SU-DHL-6 (cell line): ENCODE data around the gene TMEM30B.

ENCODE experiments used
- EZH2phosphoT487 ChIP-seq: fragments of 200-600 bp; sonication (generic), shearing (Covaris generic); conservative IDR thresholded peaks from 2 replicates; pipeline ENCODE4 v1.6.1; 2018; ENCODE audit warnings: mild to moderate bottlenecking, antibody characterized with exemption, low read length, moderate library complexity, mixed read lengths
- TF ChIP-seq, protein P1 (sequence below): fragments of 200-600 bp; sonication (generic); IDR thresholded peaks from one replicate; pipeline ENCODE4 v1.5.1; 2017; ENCODE audit warnings: antibody characterized with exemption, mild to moderate bottlenecking, low read length, moderate library complexity; ENCODE audit not compliant: insufficient read depth, poor library complexity, severe bottlenecking

DNA sequence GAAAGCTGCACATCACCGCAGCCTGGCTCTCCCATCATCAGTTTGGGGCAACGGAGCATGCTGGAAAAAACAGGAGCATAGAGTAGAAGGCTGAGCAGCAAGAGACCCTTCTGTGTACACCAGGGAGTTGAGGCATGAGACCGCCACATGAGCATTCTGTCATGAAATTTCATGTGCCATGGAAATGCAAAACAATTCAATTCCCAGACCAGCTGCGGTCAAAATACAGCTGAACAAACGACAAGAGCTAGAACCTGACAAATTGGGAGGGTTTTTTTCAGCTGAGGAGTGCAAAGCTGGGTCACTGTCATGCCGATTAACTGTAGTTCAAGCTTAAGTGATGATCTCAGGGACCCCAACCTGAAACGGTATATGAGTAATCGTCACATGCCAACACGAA is 37.1 kb downstream of the TMEM30B start:
- TF ChIP-seq, protein P1, sequence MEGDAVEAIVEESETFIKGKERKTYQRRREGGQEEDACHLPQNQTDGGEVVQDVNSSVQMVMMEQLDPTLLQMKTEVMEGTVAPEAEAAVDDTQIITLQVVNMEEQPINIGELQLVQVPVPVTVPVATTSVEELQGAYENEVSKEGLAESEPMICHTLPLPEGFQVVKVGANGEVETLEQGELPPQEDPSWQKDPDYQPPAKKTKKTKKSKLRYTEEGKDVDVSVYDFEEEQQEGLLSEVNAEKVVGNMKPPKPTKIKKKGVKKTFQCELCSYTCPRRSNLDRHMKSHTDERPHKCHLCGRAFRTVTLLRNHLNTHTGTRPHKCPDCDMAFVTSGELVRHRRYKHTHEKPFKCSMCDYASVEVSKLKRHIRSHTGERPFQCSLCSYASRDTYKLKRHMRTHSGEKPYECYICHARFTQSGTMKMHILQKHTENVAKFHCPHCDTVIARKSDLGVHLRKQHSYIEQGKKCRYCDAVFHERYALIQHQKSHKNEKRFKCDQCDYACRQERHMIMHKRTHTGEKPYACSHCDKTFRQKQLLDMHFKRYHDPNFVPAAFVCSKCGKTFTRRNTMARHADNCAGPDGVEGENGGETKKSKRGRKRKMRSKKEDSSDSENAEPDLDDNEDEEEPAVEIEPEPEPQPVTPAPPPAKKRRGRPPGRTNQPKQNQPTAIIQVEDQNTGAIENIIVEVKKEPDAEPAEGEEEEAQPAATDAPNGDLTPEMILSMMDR: no peak
- no peak for TF ChIP-seq EZH2phosphoT487
